MV-4-11 (cell line): ENCODE results near the gene PEX14.

ENCODE experiments used
- DNase-seq: peaks from one replicate; lab custom pipeline; 2025; lab: John Stamatoyannopoulos, UW

Gene PEX14

GRCh38 chr1:10516925-10517676 lies 42.4 kb downstream of the PEX14 start:
- no peak for DNase-seq

- DNase-seq: no peak
These were observed 42.9 kb downstream of the PEX14 start for GRCh38 chr1:10517677-10517982.

DNA sequence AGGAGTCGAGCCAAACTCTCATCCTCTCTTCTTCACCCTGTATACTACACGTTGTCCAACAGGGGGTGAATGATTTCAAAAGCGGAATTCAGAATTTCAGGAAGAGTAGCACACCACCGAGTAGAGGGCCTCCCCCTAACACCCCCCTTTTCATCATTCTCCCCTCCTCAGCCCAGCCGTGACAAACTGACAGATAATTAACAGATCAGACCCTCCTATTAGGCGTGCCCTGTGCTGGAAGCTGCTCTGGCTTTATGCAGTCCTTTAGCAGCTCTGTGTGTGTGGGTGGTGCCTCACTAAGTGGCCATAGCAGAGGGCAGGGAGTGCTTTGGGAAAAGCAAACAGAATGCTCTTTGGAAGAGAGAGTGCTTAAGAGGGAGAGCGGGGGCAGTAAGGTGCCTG lies 44.3 kb downstream of the PEX14 start:
- no peak for DNase-seq

- no peak for DNase-seq
These were observed 45.7 kb downstream of the PEX14 start for GRCh38 chr1:10520497-10520896.

DNA sequence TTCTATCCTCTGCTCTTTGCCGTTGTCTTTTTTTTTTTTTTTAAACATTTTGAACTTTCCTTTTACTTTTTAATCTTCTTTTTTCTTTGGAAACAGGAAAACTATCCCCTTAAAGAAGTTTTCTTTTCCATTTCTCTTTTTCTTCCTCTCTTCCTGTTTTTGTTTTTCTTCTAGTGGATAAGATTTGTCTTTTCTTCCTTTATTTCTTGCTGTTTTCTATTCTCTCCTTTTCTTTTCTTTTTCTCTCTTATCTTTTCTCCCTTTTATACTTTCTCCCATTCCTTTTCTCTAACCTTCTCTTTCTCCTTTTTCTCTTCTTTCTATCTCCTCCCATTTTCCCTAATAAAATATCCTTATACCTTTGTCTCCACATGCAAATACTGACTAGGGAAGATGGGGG lies 46.2 kb downstream of the PEX14 start:
- no peak for DNase-seq

GRCh38 chr1:10521537-10522157 lies 46.9 kb downstream of the PEX14 start:
- no peak for DNase-seq

DNA sequence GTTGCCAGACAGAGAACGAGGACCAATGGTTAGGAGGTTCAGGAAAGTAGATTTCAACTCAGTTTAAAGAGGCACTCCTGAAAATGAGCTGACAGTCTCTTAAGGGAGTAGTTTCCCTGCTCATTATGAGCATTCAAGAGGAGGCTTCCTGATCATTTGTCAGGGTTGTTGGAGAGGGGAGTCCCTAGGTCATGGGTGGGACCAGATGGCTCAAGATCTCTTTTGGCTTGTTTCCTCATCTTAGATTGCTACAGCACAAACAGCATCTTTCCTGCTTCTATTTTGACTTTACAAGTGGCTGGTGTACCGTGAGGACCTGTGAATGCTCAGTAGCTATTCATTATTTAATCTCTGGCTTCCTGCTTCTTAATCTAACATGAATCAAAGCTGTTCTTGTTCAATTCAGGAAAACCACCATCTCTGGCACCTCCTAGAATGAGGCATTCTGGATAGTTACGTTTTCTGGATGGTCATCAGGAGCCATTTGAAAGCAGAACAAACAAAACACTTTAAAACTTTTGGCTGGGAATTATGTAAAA lies 47.6 kb downstream of the PEX14 start:
- DNase-seq: no peak

GRCh38 chr1:10525208-10525607 lies 50.5 kb downstream of the PEX14 start:
- no peak for DNase-seq

GRCh38 chr1:10528066-10529014 lies 53.6 kb downstream of the PEX14 start:
- no peak for DNase-seq

- DNase-seq: no peak
These were observed 54.3 kb downstream of the PEX14 start for GRCh38 chr1:10529091-10529490.

- DNase-seq: no peak
These were observed 55.0 kb downstream of the PEX14 start for GRCh38 chr1:10529765-10530164.

- no peak for DNase-seq
These were observed 55.6 kb downstream of the PEX14 start for GRCh38 chr1:10530281-10530740.

GRCh38 chr1:10530756-10531495 lies 56.2 kb downstream of the PEX14 start:
- DNase-seq: no peak

DNA sequence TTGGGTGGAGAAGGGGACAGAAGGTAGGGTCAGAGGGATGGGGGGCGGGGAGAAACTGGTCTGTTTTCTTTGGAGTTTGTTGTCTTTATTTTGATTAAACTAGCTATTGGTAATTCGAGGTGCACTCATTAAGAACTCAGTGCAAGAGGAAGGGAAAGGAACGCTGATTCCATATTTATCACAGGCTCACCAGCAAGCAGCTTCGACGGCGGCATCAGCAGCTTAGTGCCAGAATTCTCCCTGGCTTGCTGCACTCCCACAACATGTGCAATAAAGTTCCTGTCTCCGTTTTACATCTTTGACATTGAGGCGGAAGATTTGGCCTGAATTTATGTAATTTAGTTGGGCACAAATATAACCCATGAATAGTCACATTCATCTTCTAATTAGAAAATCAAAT lies 57.6 kb downstream of the PEX14 start:
- DNase-seq: no peak

- no peak for DNase-seq
These were observed 59.8 kb downstream of the PEX14 start for GRCh38 chr1:10534519-10534918.

GRCh38 chr1:10536133-10536770 lies 61.5 kb downstream of the PEX14 start:
- no peak for DNase-seq

GRCh38 chr1:10537082-10537766 lies 62.5 kb downstream of the PEX14 start:
- DNase-seq: no peak

DNA sequence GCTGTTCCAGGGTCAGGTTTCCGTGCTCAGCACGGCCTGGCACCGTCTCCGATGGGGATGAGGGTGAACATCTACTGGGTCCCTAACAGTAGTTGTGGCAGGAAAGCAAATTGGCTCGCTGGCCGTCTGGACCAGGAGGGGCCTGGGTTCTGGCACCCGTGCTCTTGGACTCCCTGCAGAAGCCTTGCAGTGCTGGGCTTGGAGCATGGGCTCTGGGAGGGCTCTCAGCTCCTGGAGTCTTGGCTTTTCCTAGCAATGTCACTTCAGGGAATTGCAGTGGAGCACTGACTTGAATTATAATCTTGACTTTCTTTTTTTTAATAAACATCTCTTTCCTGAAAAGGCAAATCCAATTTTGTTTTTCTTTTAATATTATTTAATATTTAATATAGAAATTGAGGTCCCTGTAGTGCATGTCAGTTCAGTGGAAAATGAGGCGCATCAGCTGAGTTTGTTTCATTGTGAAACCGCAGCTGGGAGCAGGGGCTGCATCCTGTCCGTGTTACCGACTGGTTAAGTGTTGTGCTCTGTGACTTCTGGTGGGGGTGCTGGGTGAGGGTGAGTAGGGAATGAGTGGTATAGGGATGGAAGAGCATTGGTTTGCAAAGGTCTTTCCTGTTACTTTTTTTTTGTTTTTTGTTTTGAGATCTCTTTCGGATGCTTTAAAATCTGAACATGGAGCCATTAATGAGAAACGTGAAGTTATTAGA lies 64.1 kb downstream of the PEX14 start:
- DNase-seq: no peak

DNA sequence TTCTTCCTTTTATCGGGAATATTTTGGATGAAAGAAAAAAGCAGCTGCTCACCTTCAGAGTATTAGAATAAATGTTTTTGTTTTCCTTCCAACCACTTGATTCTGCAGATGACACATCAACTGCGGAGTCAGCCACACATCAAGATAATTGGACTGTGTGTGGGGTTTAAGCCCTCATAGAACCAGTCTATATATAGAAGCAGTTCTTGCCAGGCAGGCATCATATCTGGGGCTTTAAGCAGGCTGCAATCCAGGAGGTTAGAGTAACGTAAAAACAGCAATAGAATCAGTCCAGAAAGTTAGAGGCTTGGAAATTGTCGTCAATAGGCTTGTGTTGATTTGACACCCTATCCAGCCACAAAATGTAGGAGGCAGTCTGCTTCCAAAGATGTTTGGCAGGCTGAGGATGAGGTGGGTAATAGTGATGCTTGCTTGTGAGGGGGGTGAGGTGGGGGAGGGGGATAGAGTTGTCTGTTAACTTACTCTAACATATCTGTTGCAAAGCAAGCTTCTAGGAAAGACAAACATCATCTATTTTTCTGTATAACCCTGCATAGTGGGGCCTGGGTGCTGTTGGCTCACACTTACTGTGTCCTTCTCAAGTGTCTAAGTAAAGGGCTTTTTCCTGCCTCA lies 64.8 kb downstream of the PEX14 start:
- DNase-seq: no peak
